Measurements from ENCODE around the gene ITPKA. TPM values are rescaled to one million over a fixed set of nuclear protein-coding genes. Genes with fewer than 3 reads are reported as not detected.

The ITPKA gene
- total and polyA plus RNA-seq, 2 donors (not counting 1 experiment from before 2014, with no cell fraction given): 0.22 TPM; not detected in 1

- H3K4me3 ChIP-seq (ENCODE audit: control extremely low read depth in 1 of 5, extremely low read depth in 1 of 5, insufficient read depth in 1 of 5, low read depth in 2 of 5, low read length in 4 of 5): peak overlapping the region in 2 of 5 experiments; percentile 5 to 15
- intact Hi-C loops (cut with micrococcal nuclease): loop anchor here (1.0 kb wide), 1 partner anchor 10 kb away; the partner anchor contains the start of gene ITPKA
- no peaks in the 10 kb centered on the region for H3K9me3 ChIP-seq (ENCODE audit: control extremely low read depth in 1 of 3, control insufficient read depth in 2 of 3, insufficient read depth in 1 of 3, low read length in 2 of 3)
- peak overlapping the region; percentile 27 to 53 for H3K27ac ChIP-seq (ENCODE audit: low read length in 2 of 2)
- ChIA-PET POLR2A (no interaction called here), CTCF (no interaction called here)
- H3K9me3 Mint-ChIP-seq (ENCODE audit: insufficient read depth): no peaks in the 10 kb centered on the region
- no peaks in the 10 kb centered on the region for H3K79me2 ChIP-seq (ENCODE audit: control insufficient read depth, insufficient read depth, low read length)
- H3K27ac Mint-ChIP-seq: peak overlapping the region; percentile 75
- no peak for TF ChIP-seq EZH2 (IDR thresholded peaks at IDR 0.05; ENCODE audit: borderline replicate concordance, insufficient read depth, low read depth, low read length, poor library complexity, severe bottlenecking)
- TF ChIP-seq CTCF (IDR thresholded peaks at IDR 0.05): no peak
- peaks cover 4% of the 10 kb centered on the region for H3K27me3 Mint-ChIP-seq
- H3K4me1 ChIP-seq (ENCODE audit: control insufficient read depth in 2 of 2, insufficient read depth in 2 of 2, low read length in 2 of 2): peaks cover 14 to 16% of the 10 kb centered on the region in 2 donors
- no peaks in the 10 kb centered on the region for H4K20me1 ChIP-seq (ENCODE audit: control insufficient read depth, insufficient read depth, low read length, poor library complexity, severe bottlenecking)
- DNase-seq (peak; percentile 53), ATAC-seq (ENCODE audit: low read depth) (peak; percentile 85)
- H3K4me1 Mint-ChIP-seq: peaks cover 16% of the 10 kb centered on the region
- H3K9ac ChIP-seq (ENCODE audit: low read length): peak overlapping the region; percentile 11
- H3K36me3 ChIP-seq (replicated peaks in 1 of 2; ENCODE audit: control extremely low read depth in 1 of 2, control insufficient read depth in 1 of 2, extremely low read depth in 1 of 2, insufficient read depth in 2 of 2, low read length in 1 of 2): peaks cover 0 to 33% of the 10 kb centered on the region in 2 experiments
- no peaks in the 10 kb centered on the region for H3K27me3 ChIP-seq (replicated peaks in 1 of 4; ENCODE audit: control extremely low read depth in 1 of 4, control insufficient read depth in 3 of 4, insufficient read depth in 4 of 4, low read length in 3 of 4)
- H3K4me3 Mint-ChIP-seq: peak overlapping the region; percentile 44
- H2AFZ ChIP-seq (ENCODE audit: insufficient read depth, low read depth, low read length, poor library complexity, severe bottlenecking): peak overlapping the region; percentile 17
- H3K4me2 ChIP-seq (replicated peaks; ENCODE audit: low read depth, low read length, poor library complexity, severe bottlenecking): peak overlapping the region; percentile 59
Observed at GRCh38 chr15:41483115-41483514, 10.6 kb upstream of the ITPKA start.

- Mint-ChIP-seq H3K27ac (peak overlapping the region; percentile 75), H3K4me3 (peak overlapping the region; percentile 44), H3K27me3 (peaks cover 4% of the 10 kb centered on the region), H3K9me3 (ENCODE audit: insufficient read depth) (no peaks in the 10 kb centered on the region), H3K4me1 (peaks cover 16% of the 10 kb centered on the region)
- CTCF ChIA-PET: interaction anchor here (1.8 kb wide), 1 partner anchor 18 kb away, joined by 4 read pairs; no protein-coding TSS in a partner anchor
- H3K9me3 ChIP-seq (ENCODE audit: control extremely low read depth in 1 of 3, control insufficient read depth in 2 of 3, insufficient read depth in 1 of 3, low read length in 2 of 3): no peaks in the 10 kb centered on the region
- peak overlapping the region; percentile 11 for H3K9ac ChIP-seq (ENCODE audit: low read length)
- H3K79me2 ChIP-seq (ENCODE audit: control insufficient read depth, insufficient read depth, low read length): no peaks in the 10 kb centered on the region
- peaks cover 0 to 29% of the 10 kb centered on the region in 2 experiments for H3K36me3 ChIP-seq (replicated peaks in 1 of 2; ENCODE audit: control extremely low read depth in 1 of 2, control insufficient read depth in 1 of 2, extremely low read depth in 1 of 2, insufficient read depth in 2 of 2, low read length in 1 of 2)
- H3K4me2 ChIP-seq (replicated peaks; ENCODE audit: low read depth, low read length, poor library complexity, severe bottlenecking): peak overlapping the region; percentile 59
- ATAC-seq (ENCODE audit: low read depth): peak; percentile 22
- H3K4me1 ChIP-seq (ENCODE audit: control insufficient read depth in 2 of 2, insufficient read depth in 2 of 2, low read length in 2 of 2): peaks cover 14 to 16% of the 10 kb centered on the region in 2 donors
- no peak for TF ChIP-seq EZH2 (IDR thresholded peaks at IDR 0.05; ENCODE audit: borderline replicate concordance, insufficient read depth, low read depth, low read length, poor library complexity, severe bottlenecking)
- TF ChIP-seq CTCF (IDR thresholded peaks at IDR 0.05): no peak
- intact Hi-C loops (cut with micrococcal nuclease): loop anchor here (1.0 kb wide), 1 partner anchor 10 kb away; the partner anchor contains the start of gene ITPKA
- H4K20me1 ChIP-seq (ENCODE audit: control insufficient read depth, insufficient read depth, low read length, poor library complexity, severe bottlenecking): no peaks in the 10 kb centered on the region
- peak overlapping the region; percentile 17 for H2AFZ ChIP-seq (ENCODE audit: insufficient read depth, low read depth, low read length, poor library complexity, severe bottlenecking)
- POLR2A ChIA-PET: no interaction called here
- H3K27ac ChIP-seq (ENCODE audit: low read length in 2 of 2): peak overlapping the region; percentile 27 to 53
- peak overlapping the region in 2 of 5 experiments; percentile 5 to 15 for H3K4me3 ChIP-seq (ENCODE audit: control extremely low read depth in 1 of 5, extremely low read depth in 1 of 5, insufficient read depth in 1 of 5, low read depth in 2 of 5, low read length in 4 of 5)
- DNase-seq: no peak
- 79% methylated on average over 2 of the region's 2 CpGs for WGBS (ENCODE audit: insufficient coverage)
- H3K27me3 ChIP-seq (replicated peaks in 1 of 4; ENCODE audit: control extremely low read depth in 1 of 4, control insufficient read depth in 3 of 4, insufficient read depth in 4 of 4, low read length in 3 of 4): no peaks in the 10 kb centered on the region
Observed at GRCh38 chr15:41483519-41483918, 10.2 kb upstream of the ITPKA start.

Data from B cell (primary cell).